HG03097 (cell line): ENCODE measurements around the gene KANSL1.

ENCODE experiments used
- ATAC-seq: cut with Tn5 transposase; IDR thresholded peaks from one replicate; pipeline ENCODE4 v1.9.1; 2021; ENCODE audit not compliant: unreplicated experiment, low FRiP score

The KANSL1 gene

GRCh38 chr17:46144246-46144645 is 49.0 kb downstream of the KANSL1 start:
- no peak for ATAC-seq

- no peak for ATAC-seq
These were observed 49.4 kb downstream of the KANSL1 start for GRCh38 chr17:46143827-46144236.

- no peak for ATAC-seq
These were observed 51.6 kb downstream of the KANSL1 start for GRCh38 chr17:46141645-46142044.

DNA sequence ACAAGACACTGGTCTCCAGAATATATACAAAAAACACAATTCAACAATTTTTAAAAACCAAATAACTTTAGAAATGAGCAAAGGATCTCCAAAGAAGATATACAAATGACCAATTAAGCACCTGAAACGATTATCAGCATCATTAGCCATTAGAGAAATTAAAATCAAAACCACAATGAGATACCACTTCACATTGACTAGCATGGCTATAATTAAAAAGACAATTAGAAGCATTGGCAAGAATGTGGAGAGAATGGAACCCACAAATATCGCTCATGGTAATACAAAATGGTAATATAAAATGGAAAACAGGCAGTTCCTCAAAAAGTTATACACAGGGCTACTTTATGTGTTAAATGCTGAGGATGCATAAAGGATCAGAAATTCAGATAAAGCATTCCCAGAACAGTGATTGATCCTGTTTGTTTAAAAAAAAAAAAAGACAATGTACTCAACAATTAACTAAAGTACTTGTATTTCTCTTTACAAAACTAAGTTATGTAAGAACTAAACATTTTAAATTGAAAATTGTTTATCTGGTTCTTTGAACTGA is 52.5 kb downstream of the KANSL1 start:
- no peak for ATAC-seq

DNA sequence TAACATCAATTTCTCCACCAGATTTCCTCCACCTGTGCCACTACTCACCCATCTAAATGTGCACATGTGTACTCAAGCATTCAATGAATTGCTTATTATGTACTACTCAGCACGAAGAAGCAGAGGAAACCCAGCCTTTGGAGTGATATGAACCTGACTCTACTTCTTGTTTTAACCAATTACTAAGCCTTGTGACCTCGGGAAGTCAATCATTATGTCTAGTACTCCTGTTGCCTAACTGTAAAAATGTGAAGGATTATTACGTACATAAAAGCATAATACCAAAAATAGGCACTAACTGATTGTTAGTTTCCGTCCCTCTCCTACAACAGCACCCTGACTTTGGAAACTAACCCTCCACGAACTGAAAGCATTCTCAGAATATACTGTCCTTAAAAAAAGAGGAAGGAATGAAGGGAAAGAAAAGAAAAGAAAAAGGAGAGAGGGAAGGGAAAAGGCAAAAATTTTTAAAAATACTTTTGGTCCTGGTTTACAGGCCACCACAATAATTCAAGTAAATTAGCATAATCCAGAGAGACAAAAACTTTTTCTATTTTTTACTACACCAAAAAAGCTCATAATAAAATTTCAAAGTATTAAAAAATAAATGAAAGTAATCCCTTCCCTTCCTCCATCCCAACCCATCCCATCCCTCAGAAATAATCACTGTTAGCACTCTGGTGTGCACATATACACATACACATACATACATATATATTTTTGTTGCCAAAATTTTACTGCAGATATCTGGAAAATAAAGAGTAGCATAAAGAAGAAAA is 53.6 kb downstream of the KANSL1 start:
- no peak for ATAC-seq

GRCh38 chr17:46138473-46138872 is 54.8 kb downstream of the KANSL1 start:
- ATAC-seq, result no peak

- no peak for ATAC-seq
These were observed 56.4 kb downstream of the KANSL1 start for GRCh38 chr17:46136820-46137219.

GRCh38 chr17:46135879-46136563 is 57.2 kb downstream of the KANSL1 start:
- ATAC-seq, result no peak

GRCh38 chr17:46135126-46135812 is 58.0 kb downstream of the KANSL1 start:
- ATAC-seq, result no peak

- no peak for ATAC-seq
These were observed 63.9 kb downstream of the KANSL1 start for GRCh38 chr17:46129302-46129701.

GRCh38 chr17:46128453-46128852 is 64.8 kb downstream of the KANSL1 start:
- ATAC-seq, result no peak

GRCh38 chr17:46127524-46127923 is 65.7 kb downstream of the KANSL1 start:
- no peak for ATAC-seq

DNA sequence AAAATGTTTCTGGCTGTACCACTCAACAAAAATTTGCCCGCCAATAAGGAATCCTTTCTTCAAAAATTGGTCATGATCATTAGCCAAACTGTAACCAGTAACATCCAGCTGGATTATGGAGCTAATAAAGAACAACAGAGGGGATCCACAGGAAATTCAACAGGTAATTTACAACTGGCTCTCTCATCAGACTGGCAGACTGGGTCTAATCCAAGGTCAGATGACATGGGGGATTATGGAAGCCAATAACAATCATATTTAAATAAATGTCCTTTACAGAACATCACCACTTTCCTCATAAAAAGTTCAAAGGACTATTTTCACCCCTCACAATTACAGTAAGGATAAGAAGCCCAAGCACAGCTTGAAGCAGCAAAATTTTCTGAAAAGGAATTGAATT is 66.4 kb downstream of the KANSL1 start:
- ATAC-seq, result no peak

DNA sequence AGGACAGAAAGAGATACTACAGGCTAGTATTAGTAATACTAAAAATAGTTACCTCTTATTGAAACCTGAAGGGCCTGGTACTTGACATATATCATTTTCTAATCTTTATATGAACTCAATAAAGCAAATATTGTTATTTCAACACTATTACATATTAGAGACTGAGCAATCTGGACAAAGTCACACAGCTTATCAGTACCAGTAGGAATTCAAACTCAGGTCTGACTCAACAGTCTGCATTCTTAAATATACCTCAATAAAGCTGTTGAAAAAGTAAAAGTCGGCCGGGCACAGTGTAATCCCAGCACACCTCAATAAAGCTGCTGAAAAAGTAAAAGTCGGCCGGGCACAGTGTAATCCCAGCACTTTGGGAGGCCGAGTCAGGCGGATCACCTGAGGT is 67.4 kb downstream of the KANSL1 start:
- ATAC-seq, result no peak

DNA sequence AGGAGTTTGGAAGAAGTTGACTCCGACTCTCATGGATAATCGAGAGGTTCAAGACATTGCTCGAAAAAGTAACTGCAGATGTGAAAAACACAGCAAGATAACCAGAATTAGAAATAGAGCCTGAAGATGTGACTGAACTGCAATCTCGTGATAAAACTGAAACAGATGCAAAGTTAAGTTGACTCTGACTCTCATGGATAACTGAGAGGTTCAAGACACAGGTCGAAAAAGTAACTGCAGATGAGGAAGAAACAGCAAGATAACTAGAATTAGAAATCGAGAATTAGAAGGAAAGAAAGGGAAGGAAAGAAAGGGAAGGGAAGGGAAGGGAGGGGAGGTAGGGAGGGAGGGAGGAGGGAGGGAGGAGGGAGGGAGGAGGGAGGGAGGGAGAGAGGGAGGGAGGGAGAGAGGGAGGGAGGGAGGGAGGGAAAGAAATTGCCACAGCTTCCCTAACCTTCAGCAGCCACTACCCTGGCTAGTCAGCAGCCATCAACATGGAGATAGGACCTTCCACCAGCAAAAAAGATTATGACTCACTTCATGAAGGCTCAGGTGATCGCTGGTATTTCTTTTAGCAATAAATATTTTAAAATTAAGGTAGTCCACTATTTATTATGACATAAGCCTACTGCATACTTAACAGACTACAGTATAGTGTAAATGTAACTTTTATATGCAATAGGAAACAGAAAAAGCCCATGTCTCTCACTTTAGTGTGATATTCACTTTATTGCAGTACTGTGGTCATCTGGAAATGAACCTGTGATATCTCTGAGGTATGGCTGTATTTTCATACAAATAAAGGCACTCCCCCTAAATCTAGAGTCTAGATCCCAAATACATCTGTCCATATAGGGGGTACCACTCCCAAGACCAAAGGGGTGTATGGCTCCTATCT is 68.3 kb downstream of the KANSL1 start:
- no peak for ATAC-seq

- ATAC-seq, result no peak
These were observed 69.6 kb downstream of the KANSL1 start for GRCh38 chr17:46123607-46124006.

- ATAC-seq, result no peak
These were observed 70.8 kb downstream of the KANSL1 start for GRCh38 chr17:46122486-46122871.

GRCh38 chr17:46121841-46122485 is 71.3 kb downstream of the KANSL1 start:
- peak; percentile 61 for ATAC-seq

DNA sequence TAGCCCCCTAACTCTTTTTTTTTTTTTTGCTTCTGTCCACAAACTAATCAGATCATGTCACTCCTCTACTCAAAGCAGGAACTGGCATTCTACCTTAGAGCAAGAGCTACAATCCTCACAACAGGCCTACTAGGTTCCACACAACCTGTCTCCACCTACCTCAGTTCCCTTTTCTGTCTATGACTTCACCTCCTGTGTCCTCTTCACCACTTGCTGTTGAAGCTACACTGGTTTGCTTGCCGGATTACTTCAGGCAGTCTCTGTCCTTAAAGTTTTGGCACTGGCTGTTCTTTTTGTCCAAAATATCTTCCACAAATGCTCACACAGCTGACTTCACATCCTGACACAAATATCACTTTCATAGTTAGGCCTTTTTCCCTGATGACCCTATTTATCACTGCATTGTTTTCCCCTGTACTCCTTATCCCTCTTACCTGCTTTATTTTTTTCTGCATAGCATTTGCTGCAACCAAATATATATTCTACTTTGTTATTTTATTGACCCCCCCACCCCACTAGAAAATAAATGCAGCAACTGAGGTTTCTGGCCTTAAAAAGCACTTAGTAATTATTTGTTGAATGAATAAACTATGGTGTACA is 72.0 kb downstream of the KANSL1 start:
- ATAC-seq, result no peak
